CD1c-positive myeloid dendritic cell (primary cell): ENCODE data around the gene DNAJC5.
A peak's percentile ranks its signal among the peaks of the same experiment; 100 is the strongest.

Experiments used
- DNase-seq: peaks from one replicate; pipeline ENCODE4 v3.0.0-alpha.2; 2016; ENCODE audit errors: extremely low spot score

The DNAJC5 gene

GRCh38 chr20:63884506-63885263, 10.2 kb upstream of the DNAJC5 start:
- DNase-seq = no peak

DNA sequence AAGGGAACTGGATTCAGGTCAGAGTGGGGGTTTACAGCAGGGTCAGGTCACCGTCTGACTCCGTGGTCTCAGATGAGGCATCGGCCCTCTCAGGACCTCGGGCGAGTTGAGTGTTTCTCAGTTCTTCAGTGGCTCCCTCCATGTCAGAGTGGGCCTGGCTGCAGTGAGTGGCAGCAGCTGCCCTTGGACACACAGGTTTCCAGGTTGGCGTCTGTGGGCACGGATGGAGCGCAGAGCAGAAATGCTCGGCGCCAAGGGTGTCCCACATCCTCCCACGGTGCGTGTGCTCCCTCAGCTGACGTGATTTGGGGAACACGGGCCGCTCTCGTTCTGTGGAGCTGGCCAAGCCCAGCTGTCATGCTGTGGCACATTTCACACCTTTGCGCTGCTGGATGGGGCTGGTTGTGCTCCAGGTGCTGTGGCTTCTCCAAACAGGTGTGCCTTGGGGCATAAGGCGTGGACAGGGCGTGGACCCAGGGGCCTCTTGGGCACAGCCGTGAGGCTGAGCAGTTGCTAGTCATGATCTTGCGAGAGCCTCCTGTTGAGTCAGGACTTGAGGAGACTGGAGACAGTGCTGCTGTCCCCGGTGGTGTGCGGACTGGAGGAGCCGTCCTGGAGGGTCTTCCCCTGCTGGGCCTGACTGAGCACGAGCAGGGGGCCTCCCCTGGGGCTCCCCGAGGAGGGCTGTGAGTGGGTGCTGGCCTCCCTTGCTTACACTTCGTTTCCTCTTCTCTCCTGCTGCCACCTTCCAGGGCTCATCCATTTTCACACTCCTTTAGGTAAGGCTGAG, 9.5 kb upstream of the DNAJC5 start:
- DNase-seq = no peak

DNA sequence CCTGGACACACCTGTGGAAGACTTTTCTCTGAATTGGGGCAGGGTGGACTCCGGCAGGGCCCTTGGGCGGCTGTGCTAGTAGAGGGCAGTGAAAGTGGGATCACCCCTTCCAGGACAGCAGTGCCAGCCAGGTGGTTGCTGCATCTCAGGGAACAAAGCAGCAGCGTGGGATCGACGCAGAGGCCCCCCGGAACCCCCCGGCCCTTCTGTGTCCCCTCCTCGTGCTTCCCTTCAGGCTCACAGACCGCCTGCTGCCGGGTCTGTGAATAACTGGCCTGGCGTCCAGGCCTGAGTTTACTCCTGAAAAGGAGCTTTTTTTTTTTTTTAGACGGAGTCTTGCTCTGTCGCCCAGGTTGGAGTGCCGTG, 8.9 kb upstream of the DNAJC5 start:
- no peak for DNase-seq

DNA sequence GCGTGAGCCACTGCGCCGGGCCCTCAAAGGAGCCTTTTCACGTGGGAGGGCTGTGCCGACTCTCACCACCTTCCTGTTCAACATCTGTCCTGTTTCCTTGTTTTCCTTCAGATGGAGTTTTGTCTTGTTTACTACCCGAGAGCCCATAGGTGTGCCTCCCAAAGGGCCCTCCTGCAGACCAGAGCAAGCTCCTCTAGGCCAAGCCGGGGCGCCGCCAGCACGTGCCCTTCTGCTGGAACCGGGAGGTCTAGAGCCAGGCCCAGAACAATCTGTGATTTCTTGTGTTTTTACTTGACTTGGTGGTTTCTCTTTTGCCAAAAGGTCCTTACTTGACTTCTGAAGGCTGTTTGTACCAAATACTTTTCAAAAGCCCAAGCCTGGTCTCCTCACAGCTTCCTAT, 8.0 kb upstream of the DNAJC5 start:
- DNase-seq = no peak

- peak; percentile 57 for DNase-seq
Measured at GRCh38 chr20:63889241-63890200, 5.4 kb upstream of the DNAJC5 start.

DNA sequence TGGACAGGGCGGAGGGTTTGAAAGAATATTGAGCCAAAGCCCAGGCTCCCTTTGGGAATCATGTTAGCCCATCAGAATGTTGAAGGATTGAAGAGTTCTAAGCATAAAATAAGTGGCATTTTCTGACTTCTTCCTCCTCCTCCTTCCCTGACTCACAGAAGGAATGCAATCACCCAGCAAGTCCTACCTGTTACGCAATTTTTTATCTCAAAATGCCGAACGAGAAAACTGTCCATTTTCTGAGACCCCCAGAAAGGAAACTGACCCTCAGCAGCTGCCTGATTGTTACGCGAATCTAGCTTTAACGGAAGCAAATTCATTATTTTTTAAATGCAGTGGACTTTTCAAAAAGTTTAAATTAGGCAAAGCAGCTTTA, 4.7 kb upstream of the DNAJC5 start:
- DNase-seq = no peak

- no peak for DNase-seq
Measured at GRCh38 chr20:63890616-63891015, 4.3 kb upstream of the DNAJC5 start.

GRCh38 chr20:63891061-63892002, 3.6 kb upstream of the DNAJC5 start:
- no peak for DNase-seq

DNA sequence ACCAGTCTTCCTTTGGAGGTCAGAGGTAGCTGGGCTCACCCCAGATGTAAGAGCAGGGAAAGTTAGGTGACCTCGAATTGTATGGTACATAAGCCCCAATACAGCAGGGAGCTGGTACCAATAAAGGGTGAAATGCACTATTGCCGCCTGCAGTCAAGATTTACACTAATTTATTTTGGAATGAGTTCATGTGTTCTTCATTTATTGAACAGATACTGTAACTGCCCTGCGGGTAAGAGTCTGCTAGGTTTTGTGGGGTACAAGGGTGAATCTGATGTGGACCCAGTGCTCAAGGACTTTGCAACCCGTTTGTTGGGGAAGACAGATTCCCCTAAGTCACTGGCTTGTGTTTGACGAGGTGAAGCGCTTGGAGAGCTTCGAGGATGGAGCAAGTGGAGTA, 2.5 kb upstream of the DNAJC5 start:
- DNase-seq = no peak

DNA sequence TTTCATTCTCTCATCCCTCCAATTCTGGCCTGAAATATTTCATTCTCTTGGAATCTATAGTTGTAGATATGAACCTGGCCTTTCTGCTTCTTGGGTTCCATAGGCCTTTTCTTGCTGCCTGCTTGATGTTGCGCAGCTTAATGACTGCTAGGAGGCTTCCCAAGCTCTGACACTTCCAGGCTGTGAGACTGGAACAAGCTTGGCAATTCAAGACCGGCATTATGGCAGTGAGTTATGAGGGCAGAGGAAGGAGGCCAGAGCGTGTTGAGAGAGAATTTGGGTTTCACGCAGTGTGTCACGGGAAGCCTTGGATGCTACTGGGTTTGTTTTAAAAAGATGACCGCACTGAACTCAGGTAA, 948 bp upstream of the DNAJC5 start:
- no peak for DNase-seq

DNA sequence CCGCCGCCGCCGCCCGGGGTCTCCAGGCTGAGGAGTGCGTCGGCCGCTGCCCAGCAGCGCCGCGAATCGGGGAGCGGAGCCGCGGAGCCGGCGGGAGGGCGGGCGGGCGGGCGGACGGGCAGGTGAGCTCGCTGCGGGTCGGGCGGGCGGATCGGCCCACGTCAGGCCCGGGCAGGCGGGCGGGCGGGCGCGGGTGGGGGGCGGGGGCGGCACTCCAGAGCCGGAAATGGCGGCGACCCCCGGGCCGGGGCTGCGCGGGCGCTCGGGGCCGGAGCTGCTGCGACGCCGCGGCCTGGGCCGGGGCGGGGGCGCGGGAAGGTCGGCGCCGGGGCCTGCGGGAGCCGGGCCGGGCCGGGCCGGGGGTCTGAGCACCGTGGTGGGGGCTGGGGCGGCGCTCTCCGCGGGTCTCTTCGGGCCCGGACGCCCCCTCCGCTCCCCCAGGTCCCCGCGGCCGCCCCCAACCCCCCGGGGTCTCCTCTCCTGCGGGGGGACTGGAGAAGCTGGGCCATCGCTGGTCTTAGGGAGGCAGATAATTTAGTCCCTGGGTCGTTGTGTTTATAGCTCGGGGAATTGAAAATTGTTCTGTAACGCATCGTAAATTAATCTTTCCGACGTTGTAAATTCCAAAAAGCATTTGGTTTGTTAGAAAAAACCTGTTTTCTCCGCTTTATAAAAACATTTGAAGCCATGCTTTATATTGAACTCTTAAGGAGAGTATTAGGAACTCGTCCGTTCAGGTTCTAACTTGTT, 451 bp downstream of the DNAJC5 start:
- no peak for DNase-seq

- no peak for DNase-seq
Measured at GRCh38 chr20:63895952-63896263, 982 bp downstream of the DNAJC5 start.

DNA sequence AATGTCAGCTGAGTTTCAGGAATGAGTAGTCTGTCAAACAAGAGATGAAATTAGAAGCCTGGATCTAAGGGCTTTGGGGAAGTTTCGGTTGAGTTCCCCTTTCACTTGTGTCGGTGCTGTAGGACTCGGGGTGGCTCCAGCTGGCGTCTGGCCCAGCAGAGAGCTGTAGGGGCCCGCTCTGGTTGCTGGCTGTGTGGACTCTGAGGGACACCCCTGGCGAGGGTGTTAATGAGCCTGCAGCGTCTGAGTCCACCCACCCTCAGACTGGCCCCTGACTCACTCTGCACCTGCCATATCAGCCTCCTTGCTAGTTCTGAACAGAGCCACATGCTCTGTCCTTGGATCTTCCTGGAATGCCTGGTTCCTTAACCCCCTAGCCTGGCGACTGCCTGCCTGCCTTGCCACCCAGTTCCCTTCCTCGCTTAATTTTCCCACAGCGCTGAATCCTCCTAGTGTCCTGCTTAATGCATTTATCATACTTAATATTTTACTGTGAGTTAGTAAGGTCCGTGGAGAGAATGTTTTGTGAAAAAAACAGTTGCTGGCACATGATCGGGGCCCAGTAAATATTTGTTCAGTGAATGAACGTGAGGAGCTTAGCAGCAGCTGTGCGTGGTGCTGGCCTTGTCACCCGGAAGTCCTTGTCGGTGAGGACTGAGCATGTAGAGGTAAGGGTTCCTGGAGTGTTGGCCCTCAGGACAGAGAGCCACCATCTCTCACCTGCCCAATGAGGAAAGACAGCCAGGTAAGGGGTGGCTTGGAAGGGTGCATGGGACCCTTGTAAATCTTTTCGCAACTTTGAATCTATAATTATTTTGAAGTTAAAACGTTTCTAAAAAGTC, 1.6 kb downstream of the DNAJC5 start:
- DNase-seq = peak; percentile 93

- DNase-seq = no peak
Measured at GRCh38 chr20:63897978-63898561, 3.1 kb downstream of the DNAJC5 start.

GRCh38 chr20:63898882-63899558, 4.1 kb downstream of the DNAJC5 start:
- peak; percentile 49 for DNase-seq

- peak; percentile 68 for DNase-seq
Measured at GRCh38 chr20:63900413-63900812, 5.5 kb downstream of the DNAJC5 start.

GRCh38 chr20:63903796-63904561, 9.1 kb downstream of the DNAJC5 start:
- DNase-seq = no peak
